ENCODE results near the gene ITPK1.
A peak's percentile ranks its signal among the peaks of the same experiment; 100 is the strongest.

The ITPK1 gene

GRCh38 chr14:93015505-93015904 is 100.2 kb downstream of the ITPK1 start:
- no peak overlapping the region for H3K4me2 ChIP-seq (ENCODE audit: insufficient read depth, low read length)
- no peak for DNase-seq
- no peaks in the 10 kb centered on the region for H3K9me3 ChIP-seq (ENCODE audit: insufficient read depth, low read length, severe bottlenecking)
- no peak overlapping the region for H3K9ac ChIP-seq (ENCODE audit: low read depth, low read length)
- no peak for ATAC-seq (ENCODE audit: insufficient read depth, low read depth)
- TF ChIP-seq EZH2 (IDR thresholded peaks at IDR 0.05; ENCODE audit: borderline replicate concordance, low read depth, low read length, severe bottlenecking) (no peak), CTCF (IDR thresholded peaks at IDR 0.05; ENCODE audit: borderline replicate concordance, extremely low read depth, low read length, poor library complexity, severe bottlenecking) (no peak)
- no peak overlapping the region for H3K4me3 ChIP-seq (ENCODE audit: low read depth in 1 of 2, low read length in 2 of 2)
- no peak overlapping the region for H2AFZ ChIP-seq (ENCODE audit: low read depth, low read length)
- H3K4me1 ChIP-seq (ENCODE audit: insufficient read depth, low read length), result 0 out of 2 replicates have a peak, but pooled peaks cover 4% of the 10 kb centered on the region
- H3K36me3 ChIP-seq (ENCODE audit: insufficient read depth, low read length), result peaks cover 28% of the 10 kb centered on the region
- H3K27ac ChIP-seq (ENCODE audit: low read length), result no peak overlapping the region
- peaks cover 74% of the 10 kb centered on the region for H4K20me1 ChIP-seq (ENCODE audit: insufficient read depth, low read length)
- no peaks in the 10 kb centered on the region for H3K27me3 ChIP-seq (ENCODE audit: insufficient read depth, low read length, poor library complexity)
- 0 out of 2 replicates have a peak, but pooled peaks cover 6% of the 10 kb centered on the region for H3K79me2 ChIP-seq (ENCODE audit: insufficient read depth, low read length)

GRCh38 chr14:93015064-93015463 is 100.7 kb downstream of the ITPK1 start:
- H3K27me3 ChIP-seq (ENCODE audit: insufficient read depth, low read length, poor library complexity), result no peaks in the 10 kb centered on the region
- TF ChIP-seq EZH2 (IDR thresholded peaks at IDR 0.05; ENCODE audit: borderline replicate concordance, low read depth, low read length, severe bottlenecking) (no peak), CTCF (IDR thresholded peaks at IDR 0.05; ENCODE audit: borderline replicate concordance, extremely low read depth, low read length, poor library complexity, severe bottlenecking) (no peak)
- 0 out of 2 replicates have a peak, but pooled peaks cover 6% of the 10 kb centered on the region for H3K79me2 ChIP-seq (ENCODE audit: insufficient read depth, low read length)
- H3K4me3 ChIP-seq (ENCODE audit: low read depth in 1 of 2, low read length in 2 of 2), result no peak overlapping the region
- DNase-seq, result no peak
- H3K27ac ChIP-seq (ENCODE audit: low read length), result 0 out of 2 replicates have a peak overlapping the region, but pooled peaks have one; percentile 4
- no peaks in the 10 kb centered on the region for H3K9me3 ChIP-seq (ENCODE audit: insufficient read depth, low read length, severe bottlenecking)
- H3K4me1 ChIP-seq (ENCODE audit: insufficient read depth, low read length), result 0 out of 2 replicates have a peak, but pooled peaks cover 4% of the 10 kb centered on the region
- no peak for ATAC-seq (ENCODE audit: insufficient read depth, low read depth)
- H3K9ac ChIP-seq (ENCODE audit: low read depth, low read length), result no peak overlapping the region
- H4K20me1 ChIP-seq (ENCODE audit: insufficient read depth, low read length), result peaks cover 78% of the 10 kb centered on the region
- H2AFZ ChIP-seq (ENCODE audit: low read depth, low read length), result no peak overlapping the region
- no peak overlapping the region for H3K4me2 ChIP-seq (ENCODE audit: insufficient read depth, low read length)
- peaks cover 28% of the 10 kb centered on the region for H3K36me3 ChIP-seq (ENCODE audit: insufficient read depth, low read length)

DNA sequence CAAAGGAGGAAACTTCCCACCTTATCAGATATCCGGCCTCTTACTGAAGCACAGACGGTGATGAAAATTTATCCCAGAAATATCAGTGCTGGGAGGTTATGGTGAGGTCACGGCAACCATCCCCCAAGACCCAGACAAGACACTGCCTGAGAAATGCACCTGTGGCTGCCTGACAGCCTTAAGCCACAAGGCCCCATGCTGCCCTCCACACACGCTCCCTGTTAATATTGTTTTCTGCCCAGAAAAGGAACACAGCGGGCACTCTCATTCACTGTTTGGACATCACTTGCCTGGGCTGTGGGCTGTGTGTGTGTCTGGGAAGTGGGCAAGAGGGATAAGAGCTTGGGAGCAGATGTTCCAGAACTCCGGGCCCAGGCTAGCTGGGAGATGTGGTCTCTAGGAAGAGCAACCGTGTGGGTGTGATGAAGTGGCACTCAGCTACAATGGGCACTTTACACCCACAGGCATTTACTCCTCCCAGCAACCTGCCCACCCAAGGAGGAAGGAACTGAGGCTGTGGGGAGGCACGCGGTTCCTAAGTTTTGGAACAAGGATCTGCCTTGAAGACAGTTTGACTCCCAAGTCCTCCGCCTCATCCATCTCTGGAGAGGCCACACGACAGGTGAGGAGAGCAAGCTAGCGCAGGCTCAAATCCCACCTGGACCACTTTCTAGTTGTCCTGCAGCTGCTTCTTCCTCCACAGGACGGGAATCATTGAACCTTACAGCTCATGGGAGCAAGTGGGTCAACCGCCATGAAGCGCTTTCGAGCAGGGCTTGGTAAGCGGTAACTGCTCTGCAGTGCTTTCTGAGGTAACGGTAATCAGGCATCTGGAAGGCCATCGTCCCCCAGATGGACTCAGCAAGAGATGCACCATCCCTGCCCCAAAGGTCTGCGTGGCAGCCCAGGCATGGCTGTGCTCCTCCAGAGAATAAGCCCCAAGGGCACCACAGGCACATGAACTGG is 101.4 kb downstream of the ITPK1 start:
- H3K4me1 ChIP-seq (ENCODE audit: insufficient read depth, low read length), result 0 out of 2 replicates have a peak, but pooled peaks cover 4% of the 10 kb centered on the region
- no peak overlapping the region for H3K9ac ChIP-seq (ENCODE audit: low read depth, low read length)
- ATAC-seq (ENCODE audit: insufficient read depth, low read depth) (no peak), DNase-seq (no peak)
- 0 out of 2 replicates have a peak, but pooled peaks cover 6% of the 10 kb centered on the region for H3K79me2 ChIP-seq (ENCODE audit: insufficient read depth, low read length)
- H3K27ac ChIP-seq (ENCODE audit: low read length), result no peak overlapping the region
- no peak overlapping the region for H3K4me2 ChIP-seq (ENCODE audit: insufficient read depth, low read length)
- H3K9me3 ChIP-seq (ENCODE audit: insufficient read depth, low read length, severe bottlenecking), result no peaks in the 10 kb centered on the region
- H3K4me3 ChIP-seq (ENCODE audit: low read depth in 1 of 2, low read length in 2 of 2), result no peak overlapping the region
- H3K36me3 ChIP-seq (ENCODE audit: insufficient read depth, low read length), result peaks cover 31% of the 10 kb centered on the region
- TF ChIP-seq CTCF (IDR thresholded peaks at IDR 0.05; ENCODE audit: borderline replicate concordance, extremely low read depth, low read length, poor library complexity, severe bottlenecking), result no peak
- no peak for TF ChIP-seq EZH2 (IDR thresholded peaks at IDR 0.05; ENCODE audit: borderline replicate concordance, low read depth, low read length, severe bottlenecking)
- no peak overlapping the region for H2AFZ ChIP-seq (ENCODE audit: low read depth, low read length)
- no peaks in the 10 kb centered on the region for H3K27me3 ChIP-seq (ENCODE audit: insufficient read depth, low read length, poor library complexity)
- H4K20me1 ChIP-seq (ENCODE audit: insufficient read depth, low read length), result peaks cover 85% of the 10 kb centered on the region

All from DND-41 (cell line).